WTC11 (cell line): Measurements from ENCODE around the gene AHNAK2.
"Not testable (repeated sequence)": the region's sequence is repeated elsewhere in the genome, so short reads cannot be mapped to it uniquely, and the experiment has no call there.

Experiments
- CREB1 ChIP-seq: sonication (generic); formaldehyde crosslinking; IDR thresholded peaks from 2 replicates; pipeline ENCODE4 v1.8.0; 2023; ENCODE audit warnings: mild to moderate bottlenecking, missing genetic modification reagents
- CREM ChIP-seq: sonication (generic); formaldehyde crosslinking; IDR thresholded peaks from 2 replicates; pipeline ENCODE4 v1.8.1; 2022; ENCODE audit warnings: mild to moderate bottlenecking, missing genetic modification reagents, moderate library complexity
- CTCF ChIP-seq: fragments of 200-600 bp; IDR thresholded peaks from 2 replicates; pipeline ENCODE4 v1.8.0; 2022; ENCODE audit warnings: antibody characterized with exemption
- ESRRA ChIP-seq: sonication (generic); formaldehyde crosslinking; IDR thresholded peaks from 2 replicates; pipeline ENCODE4 v1.8.1; 2022; ENCODE audit warnings: mild to moderate bottlenecking, missing genetic modification reagents, borderline replicate concordance
- HMGXB4 ChIP-seq: sonication (generic); formaldehyde crosslinking; IDR thresholded peaks from 2 replicates; pipeline ENCODE4 v1.8.1; 2023; ENCODE audit warnings: mild to moderate bottlenecking, moderate library complexity, missing genetic modification reagents

- not testable (repeated sequence) for TF ChIP-seq CREB1 (CRISPR knock-in tag); ESRRA (CRISPR knock-in tag); CREM; HMGXB4 (CRISPR knock-in tag); CTCF
Measured at GRCh38 chr14:104950701-104951100, 27.5 kb downstream of the AHNAK2 start.
